GM18502 (cell line): ENCODE measurements around the gene SIX5.
"Not testable (repeated sequence)": the region's sequence is repeated elsewhere in the genome, so short reads cannot be mapped to it uniquely, and the experiment has no call there.

Source experiments
- ATAC-seq: cut with Tn5 transposase; IDR thresholded peaks from one replicate; pipeline ENCODE4 v1.9.1; 2021; ENCODE audit warnings: mild to moderate bottlenecking; ENCODE audit not compliant: unreplicated experiment, poor library complexity

Gene SIX5

DNA sequence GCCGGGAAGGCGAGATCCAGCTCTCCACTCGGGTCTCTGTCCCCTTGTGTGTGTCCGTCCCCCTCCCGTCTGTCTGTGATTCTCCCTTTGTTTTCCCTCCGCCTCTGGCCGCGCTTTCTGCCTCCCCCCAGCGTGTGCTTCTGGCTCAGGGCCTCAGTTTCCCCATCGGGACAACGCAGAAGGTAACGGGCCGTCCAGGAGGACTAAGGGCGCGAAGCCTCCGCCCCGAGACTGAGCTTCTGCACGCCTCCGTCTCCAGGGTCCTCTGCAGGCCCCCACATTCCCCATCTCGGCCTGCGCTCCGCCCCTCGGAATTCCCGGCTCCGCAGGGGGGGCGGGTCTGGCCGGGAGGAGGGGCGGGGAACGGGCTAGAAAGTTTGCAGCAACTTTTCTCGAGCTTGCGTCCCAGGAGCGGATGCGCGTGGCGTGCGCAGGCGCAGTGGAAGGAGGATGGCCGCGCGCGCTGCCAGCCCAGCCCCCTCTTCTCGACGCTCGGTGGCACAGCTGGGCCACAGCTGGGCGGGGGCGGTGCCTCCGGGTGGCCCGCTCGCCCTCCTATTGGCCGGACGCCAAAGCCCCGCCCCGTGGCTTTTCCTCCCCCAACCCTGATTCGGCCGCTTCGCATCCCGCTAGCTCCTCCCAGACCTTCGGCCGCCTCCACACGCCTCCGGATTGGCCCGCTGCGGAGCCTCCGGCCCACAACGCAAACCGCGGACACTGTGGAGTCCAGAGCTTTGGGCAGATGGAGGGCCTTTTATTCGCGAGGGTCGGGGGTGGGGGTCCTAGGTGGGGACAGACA lies at the start of gene SIX5:
Gene SIX5 (minus strand): TSS at position 269 of the 799 bp plus-strand sequence. CDS start 408 bp downstream, outside the sequence.
- peak; percentile 54 for ATAC-seq

DNA sequence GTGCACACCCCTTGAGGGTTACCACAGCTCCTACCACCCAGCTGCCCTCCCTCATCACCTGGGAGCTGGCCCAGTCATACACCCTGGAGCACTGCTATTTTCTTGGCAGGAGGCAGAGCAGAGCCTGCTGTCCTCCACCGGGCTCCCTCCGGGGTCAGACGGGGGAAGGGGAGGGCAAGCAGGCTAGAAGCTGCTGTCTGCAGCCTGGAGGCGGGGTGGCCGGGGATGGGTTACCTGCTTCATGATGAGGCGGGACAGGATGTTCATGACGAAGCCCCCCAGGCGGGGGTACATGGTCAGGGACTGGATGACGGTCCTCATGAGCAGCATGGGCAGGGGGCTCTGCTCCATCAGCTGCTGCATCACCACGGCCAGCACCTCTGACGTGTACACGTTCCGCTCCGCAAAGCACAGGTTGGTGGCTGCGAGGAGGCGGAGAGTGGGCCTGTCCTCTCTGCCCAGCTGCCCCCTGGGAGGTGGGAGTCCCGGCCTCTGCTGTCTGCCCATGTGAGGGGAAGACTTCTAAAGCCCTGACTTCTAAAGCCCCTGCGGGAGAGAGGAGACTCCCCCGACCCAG lies 48.8 kb upstream of the SIX5 start:
- ATAC-seq: no peak

- ATAC-seq: peak; percentile 78
Measured at GRCh38 chr19:45817010-45817724, 48.1 kb upstream of the SIX5 start.

- ATAC-seq: no peak
Measured at GRCh38 chr19:45816236-45817009, 47.4 kb upstream of the SIX5 start.

- ATAC-seq: no peak
Measured at GRCh38 chr19:45815481-45816216, 46.6 kb upstream of the SIX5 start.

GRCh38 chr19:45814851-45815480 lies 45.9 kb upstream of the SIX5 start, which contains the start of gene RSPH6A:
TSS of gene RSPH6A (minus strand) at chr19:45815308. CDS start at chr19:45815176, 132 bp downstream.
- ATAC-seq: no peak

DNA sequence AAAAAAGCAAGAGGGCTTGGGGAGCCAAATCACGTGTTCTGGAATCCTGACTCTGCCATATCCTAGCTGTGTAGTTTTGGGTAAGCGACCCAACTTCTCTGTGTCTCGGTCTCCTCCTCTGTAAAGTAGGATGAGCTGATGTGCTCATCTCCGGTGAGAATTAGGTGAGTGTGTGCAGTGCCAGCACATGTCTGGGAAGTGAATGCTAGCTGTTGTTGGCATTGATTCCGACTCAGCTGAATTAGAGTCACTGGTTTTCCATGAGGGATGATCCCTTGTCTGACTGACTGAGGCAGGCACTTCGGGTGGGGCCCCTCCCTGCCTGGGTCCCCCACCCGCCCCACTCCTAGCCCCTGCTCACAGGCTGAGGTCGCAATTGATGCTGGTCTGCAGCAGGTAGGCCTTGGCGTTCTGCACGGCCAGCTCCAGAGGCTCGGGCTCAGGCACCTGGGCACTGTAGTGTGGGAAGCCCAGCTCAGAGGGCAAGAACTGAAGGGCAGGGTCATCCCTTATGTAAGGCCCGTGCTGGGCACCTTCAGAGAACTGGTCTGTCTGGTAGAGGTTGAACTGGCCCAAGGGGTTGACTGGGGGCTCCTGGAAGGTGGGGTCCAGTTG lies 45.2 kb upstream of the SIX5 start:
- no peak for ATAC-seq

- no peak for ATAC-seq
Measured at GRCh38 chr19:45812297-45812696, 43.2 kb upstream of the SIX5 start.

DNA sequence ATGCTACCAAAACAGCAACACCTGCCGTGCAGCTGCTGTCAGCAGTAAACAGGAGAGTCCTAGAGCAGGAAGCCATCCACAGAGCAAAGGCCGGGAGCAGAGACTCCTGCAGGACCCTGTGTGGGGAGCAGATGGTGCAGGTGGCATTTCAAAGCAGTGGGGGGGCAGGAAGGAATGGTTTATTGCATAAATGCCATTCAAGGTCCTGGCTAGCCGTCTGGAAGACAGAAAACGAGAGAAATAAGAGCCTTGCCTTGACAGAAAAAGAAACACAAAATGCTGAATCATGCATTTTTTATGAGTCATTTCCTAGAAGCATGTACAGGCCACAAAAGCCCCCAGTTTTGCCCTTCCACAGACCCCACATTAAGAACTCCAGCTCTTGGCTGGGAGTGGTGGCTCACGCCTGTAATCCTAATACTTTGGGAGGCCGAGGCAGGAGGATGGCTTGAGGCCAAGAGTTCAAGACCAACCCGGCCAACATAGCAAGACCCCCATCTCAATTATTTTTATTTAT lies 40.6 kb upstream of the SIX5 start:
- ATAC-seq: no peak

DNA sequence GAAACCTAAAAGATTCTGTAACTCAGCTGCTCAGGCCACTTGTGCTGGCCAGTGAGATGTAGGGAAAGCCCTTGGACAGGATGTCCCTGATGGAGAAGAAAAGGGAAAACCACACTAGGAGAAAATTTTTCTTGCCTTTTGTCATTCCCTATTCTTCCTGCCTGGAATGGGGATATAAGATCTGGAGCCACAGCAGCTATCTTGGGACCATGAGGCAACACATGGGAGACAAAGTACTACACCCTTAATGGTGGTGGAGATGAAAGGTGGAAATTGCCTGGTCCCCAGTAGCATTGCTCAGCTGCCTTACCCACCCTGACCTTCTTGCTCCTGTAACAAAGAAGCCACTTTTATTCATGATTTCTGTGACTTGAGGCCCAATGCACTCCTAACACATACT lies 36.7 kb upstream of the SIX5 start:
- no peak for ATAC-seq

GRCh38 chr19:45804959-45805230 lies 35.8 kb upstream of the SIX5 start:
- ATAC-seq: no peak

- no peak for ATAC-seq
Measured at GRCh38 chr19:45804140-45804958, 35.3 kb upstream of the SIX5 start.

GRCh38 chr19:45801603-45802175 lies 32.6 kb upstream of the SIX5 start:
- ATAC-seq: no peak

GRCh38 chr19:45800070-45800553 lies 31.1 kb upstream of the SIX5 start:
- ATAC-seq: no peak

DNA sequence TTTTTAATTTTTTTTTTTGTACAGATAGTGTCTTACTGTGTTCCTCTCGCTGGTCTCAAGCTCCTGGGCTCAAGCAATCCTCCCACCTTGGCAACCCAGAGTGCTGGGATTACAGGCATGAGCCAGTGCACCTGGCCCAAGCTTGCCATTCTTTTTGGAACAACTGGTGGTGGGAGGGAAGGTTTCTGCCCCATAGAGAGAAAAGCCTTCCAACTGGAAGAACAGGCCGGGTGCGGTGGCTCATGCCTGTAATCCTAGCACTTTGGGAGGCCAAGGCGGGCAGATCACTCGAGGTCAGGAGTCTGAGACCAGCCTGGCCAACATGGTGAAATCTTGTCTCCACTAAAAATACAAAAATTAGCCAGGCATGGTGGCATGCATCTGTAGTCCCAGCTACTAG lies 30.5 kb upstream of the SIX5 start:
- not testable (repeated sequence) for ATAC-seq

DNA sequence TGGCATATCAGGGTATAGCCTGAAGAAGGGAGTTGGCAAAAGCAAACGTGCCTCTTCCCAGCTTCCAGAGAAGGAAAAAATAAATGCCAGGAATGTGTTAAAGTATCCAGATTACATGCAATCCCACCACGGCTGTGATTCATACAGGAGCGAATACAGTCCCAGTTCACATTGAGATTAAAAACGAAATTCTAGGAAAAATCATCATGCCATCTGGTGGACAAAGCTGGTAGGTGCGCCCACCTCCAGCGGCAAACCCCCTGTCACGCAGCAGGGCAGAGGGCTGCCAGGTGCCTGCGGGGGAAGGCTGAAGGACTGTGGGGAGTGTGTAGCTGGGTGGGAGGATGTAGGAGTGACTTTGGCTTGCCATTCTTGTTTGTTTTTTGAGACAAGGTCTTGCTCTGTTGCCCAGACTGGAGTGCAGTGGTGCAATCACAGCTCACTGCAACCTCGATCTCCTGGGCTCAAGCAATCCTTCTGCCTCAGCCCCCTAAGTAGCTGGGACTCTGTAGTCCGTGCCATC lies 30.0 kb upstream of the SIX5 start:
- ATAC-seq: no peak

- ATAC-seq: no peak
Measured at GRCh38 chr19:45794627-45795026, 25.6 kb upstream of the SIX5 start.
